HEK293 (cell line): Measurements from ENCODE around the gene ZSWIM2.

Source experiments
- CTCF ChIA-PET: fragments of 350-600 bp; formaldehyde crosslinking; extraction: SDS; loops from one replicate; lab custom pipeline; 2021; ENCODE audit warnings: antibody characterized with exemption; lab: Yijun Ruan, JAX
- POLR2A ChIA-PET: fragments of 300-600 bp; formaldehyde crosslinking; extraction: SDS; loops from one replicate; lab custom pipeline; 2020; ENCODE audit warnings: antibody characterized with exemption, inconsistent platforms; lab: Yijun Ruan, JAX
- H3K27ac ChIP-seq: fragments of 200-500 bp; sonication (Bioruptor generic); 2 replicates; pipeline ENCODE4 v1.5.1; 2014; ENCODE audit warnings: low read depth, low read length, control low read depth, inconsistent platforms; ENCODE audit errors: extremely low read depth
- H3K36me3 ChIP-seq, 2 experiments: fragments of 200-500 bp in 1 of 2; sonication (Bioruptor generic) in 1 of 2; 1 replicate in 1 of 2; 2 replicates in 1 of 2; pipeline ENCODE4 v1.5.1; 2014 to 2017; ENCODE audit warnings: inconsistent platforms in 2 of 2, low read length in 2 of 2; ENCODE audit not compliant: control insufficient read depth in 2 of 2, insufficient read depth in 1 of 2
- H3K4me1 ChIP-seq: fragments of 200-500 bp; sonication (Bioruptor generic); 2 replicates; pipeline ENCODE4 v1.5.1; 2014; ENCODE audit warnings: mild to moderate bottlenecking, low read length, inconsistent platforms; ENCODE audit not compliant: control insufficient read depth, insufficient read depth
- H3K4me3 ChIP-seq: 2 replicates; pipeline ENCODE4 v1.5.1; 2011; ENCODE audit warnings: low read depth, mild to moderate bottlenecking, control low read depth, low read length, moderate library complexity
- H3K9me3 ChIP-seq: fragments of 200-500 bp; sonication (Bioruptor generic); 2 replicates; pipeline ENCODE4 v1.5.1; 2014; ENCODE audit warnings: low read depth, low read length, inconsistent platforms; ENCODE audit not compliant: control insufficient read depth, insufficient read depth
- BCL11A ChIP-seq: fragments of 450-650 bp; formaldehyde crosslinking; IDR thresholded peaks from 2 replicates; pipeline ENCODE4 v1.5.1; 2016; ENCODE audit warnings: low read depth, missing biosample characterization, missing genetic modification characterization
- GLI4 ChIP-seq: fragments of 450-650 bp; formaldehyde crosslinking; IDR thresholded peaks from 2 replicates; pipeline ENCODE4 v1.5.1; 2016; ENCODE audit warnings: missing biosample characterization, missing genetic modification characterization
- MZF1 ChIP-seq: fragments of 450-650 bp; formaldehyde crosslinking; IDR thresholded peaks from 2 replicates; pipeline ENCODE4 v1.5.1; 2017; ENCODE audit warnings: missing biosample characterization, missing genetic modification characterization, borderline replicate concordance
- OVOL3 ChIP-seq: fragments of 450-650 bp; formaldehyde crosslinking; IDR thresholded peaks from 2 replicates; pipeline ENCODE4 v1.5.1; 2016; ENCODE audit warnings: missing biosample characterization, missing genetic modification characterization
- PATZ1 ChIP-seq: fragments of 450-650 bp; formaldehyde crosslinking; IDR thresholded peaks from 2 replicates; pipeline ENCODE4 v1.5.1; 2016; ENCODE audit warnings: missing biosample characterization, missing genetic modification characterization
- PRDM2 ChIP-seq: fragments of 450-650 bp; formaldehyde crosslinking; IDR thresholded peaks from 2 replicates; pipeline ENCODE4 v1.5.1; 2016; ENCODE audit warnings: missing biosample characterization, missing genetic modification characterization, borderline replicate concordance
- REST ChIP-seq: fragments of 450-650 bp; formaldehyde crosslinking; IDR thresholded peaks from 2 replicates; pipeline ENCODE4 v1.5.1; 2016; ENCODE audit warnings: missing biosample characterization, missing genetic modification characterization
- ZBTB1 ChIP-seq: fragments of 450-650 bp; formaldehyde crosslinking; IDR thresholded peaks from 2 replicates; pipeline ENCODE4 v1.5.1; 2016; ENCODE audit warnings: missing biosample characterization, missing genetic modification characterization
- ZNF140 ChIP-seq: fragments of 450-650 bp; formaldehyde crosslinking; IDR thresholded peaks from 2 replicates; pipeline ENCODE4 v1.5.1; 2016; ENCODE audit warnings: missing biosample characterization, missing genetic modification characterization
- ZNF16 ChIP-seq: fragments of 450-650 bp; formaldehyde crosslinking; IDR thresholded peaks from 2 replicates; pipeline ENCODE4 v1.5.1; 2016; ENCODE audit warnings: low read depth, missing biosample characterization, missing genetic modification characterization
- ZNF23 ChIP-seq: fragments of 450-650 bp; formaldehyde crosslinking; IDR thresholded peaks from 2 replicates; pipeline ENCODE4 v1.5.1; 2016; ENCODE audit warnings: missing biosample characterization, missing genetic modification characterization, borderline replicate concordance
- ZNF292 ChIP-seq: fragments of 450-650 bp; formaldehyde crosslinking; IDR thresholded peaks from 2 replicates; pipeline ENCODE4 v1.5.1; 2016; ENCODE audit warnings: low read depth, missing biosample characterization, missing genetic modification characterization, borderline replicate concordance
- ZNF311 ChIP-seq: fragments of 450-650 bp; formaldehyde crosslinking; IDR thresholded peaks from 2 replicates; pipeline ENCODE4 v1.5.1; 2017; ENCODE audit warnings: missing biosample characterization, missing genetic modification characterization, borderline replicate concordance
- ZNF501 ChIP-seq: fragments of 450-650 bp; formaldehyde crosslinking; IDR thresholded peaks from 2 replicates; pipeline ENCODE4 v1.5.1; 2016; ENCODE audit warnings: missing biosample characterization, missing genetic modification characterization
- ZNF530 ChIP-seq: fragments of 450-650 bp; formaldehyde crosslinking; IDR thresholded peaks from 2 replicates; pipeline ENCODE4 v1.5.1; 2016; ENCODE audit warnings: low read depth, missing biosample characterization, missing genetic modification characterization
- ZNF610 ChIP-seq: fragments of 450-650 bp; formaldehyde crosslinking; IDR thresholded peaks from 2 replicates; pipeline ENCODE4 v1.5.1; 2016; ENCODE audit warnings: missing biosample characterization, missing genetic modification characterization, borderline replicate concordance
- ZNF623 ChIP-seq: fragments of 450-650 bp; formaldehyde crosslinking; IDR thresholded peaks from 2 replicates; pipeline ENCODE4 v1.5.1; 2016; ENCODE audit warnings: missing biosample characterization, missing genetic modification characterization
- ZNF654 ChIP-seq: fragments of 450-650 bp; formaldehyde crosslinking; IDR thresholded peaks from 2 replicates; pipeline ENCODE4 v1.5.1; 2016; ENCODE audit warnings: low read depth, missing biosample characterization, missing genetic modification characterization
- ZNF747 ChIP-seq: fragments of 450-650 bp; formaldehyde crosslinking; IDR thresholded peaks from 2 replicates; pipeline ENCODE4 v1.5.1; 2016; ENCODE audit warnings: missing biosample characterization, missing genetic modification characterization
- ZSCAN23 ChIP-seq: fragments of 450-650 bp; formaldehyde crosslinking; IDR thresholded peaks from 2 replicates; pipeline ENCODE4 v1.5.1; 2016; ENCODE audit warnings: missing biosample characterization, missing genetic modification characterization

Gene ZSWIM2

GRCh38 chr2:186822323-186822722, 26.6 kb downstream of the ZSWIM2 start:
- Histone ChIP-seq H3K4me1 (no peaks in the 10 kb centered on the region), H3K4me3 (no peak overlapping the region), H3K27ac (no peak overlapping the region)
- CTCF ChIA-PET, result no interaction called here
- POLR2A ChIA-PET, result no interaction called here
- no peak for TF ChIP-seq ZNF623 (tag by site-specific recombination)
- no peak for TF ChIP-seq ZNF292 (tag by site-specific recombination)
- no peak for TF ChIP-seq ZNF140 (tag by site-specific recombination)
- TF ChIP-seq ZNF23 (tag by site-specific recombination), result no peak
- TF ChIP-seq MZF1, result no peak
- no peak for TF ChIP-seq ZSCAN23
- TF ChIP-seq ZNF311 (tag by site-specific recombination), result no peak
- TF ChIP-seq ZNF654, result no peak
- no peak for TF ChIP-seq ZNF16
- TF ChIP-seq ZNF501 (tag by site-specific recombination), result no peak
- no peak for TF ChIP-seq REST
- no peak for TF ChIP-seq BCL11A (tag by site-specific recombination)
- no peak for TF ChIP-seq PRDM2 (tag by site-specific recombination)
- TF ChIP-seq, all 188 proteins: peak for 0
- H3K9me3 ChIP-seq, result no peaks in the 10 kb centered on the region
- H3K36me3 ChIP-seq, result no peaks in the 10 kb centered on the region

GRCh38 chr2:186820303-186820702, 28.7 kb downstream of the ZSWIM2 start:
- no peak overlapping the region for H3K4me3 ChIP-seq
- no peaks in the 10 kb centered on the region for H3K9me3 ChIP-seq
- ChIA-PET POLR2A (no interaction called here), CTCF (no interaction called here)
- H3K4me1 ChIP-seq, result no peaks in the 10 kb centered on the region
- no peaks in the 10 kb centered on the region for H3K36me3 ChIP-seq
- H3K27ac ChIP-seq, result no peak overlapping the region
- no peak for TF ChIP-seq OVOL3 (tag by site-specific recombination)
- TF ChIP-seq ZNF747, result no peak
- no peak for TF ChIP-seq ZNF530 (tag by site-specific recombination)
- TF ChIP-seq ZBTB1 (tag by site-specific recombination), result no peak
- TF ChIP-seq GLI4 (tag by site-specific recombination), result no peak
- TF ChIP-seq PATZ1 (tag by site-specific recombination), result no peak
- TF ChIP-seq ZNF610 (tag by site-specific recombination), result no peak
